HepG2 (cell line): ENCODE results near the gene SAE1. TPM values are rescaled to one million over a fixed set of nuclear protein-coding genes. Genes with fewer than 3 reads are reported as not detected.

Experiments used
- ARNT2 ChIP-seq: sonication (generic); formaldehyde crosslinking; IDR thresholded peaks from 2 replicates; pipeline ENCODE4 v1.8.0; 2022; ENCODE audit warnings: mild to moderate bottlenecking, low read depth, missing genetic modification reagents, moderate library complexity
- ATF7 ChIP-seq, 2 experiments: fragments of 450-650 bp in 1 of 2; sonication (generic) in 1 of 2; formaldehyde crosslinking in 1 of 2; IDR thresholded peaks; 2 replicates each; pipeline versions ENCODE4 v1.4.0 to v1.6.1; 2016 to 2020; ENCODE audit warnings: antibody characterized with exemption in 1 of 2, mild to moderate bottlenecking in 1 of 2, missing genetic modification reagents in 1 of 2
- EZH2 ChIP-seq: conservative IDR thresholded peaks from 2 replicates; pipeline ENCODE4 v1.6.1; 2012; ENCODE audit warnings: mild to moderate bottlenecking, low read depth, low read length, moderate library complexity
- HNRNPK ChIP-seq: fragments of 200-400 bp; formaldehyde crosslinking; IDR thresholded peaks from 2 replicates; pipeline ENCODE4 v1.6.1; 2018; ENCODE audit warnings: low read length, low read depth, moderate library complexity, mild to moderate bottlenecking; ENCODE audit not compliant: poor library complexity, severe bottlenecking
- KLF15 ChIP-seq: sonication (generic); formaldehyde crosslinking; IDR thresholded peaks from 2 replicates; pipeline ENCODE4 v1.8.1; 2023; ENCODE audit warnings: borderline replicate concordance, mild to moderate bottlenecking, inconsistent platforms, missing genetic modification reagents, mixed read lengths
- MBD4 ChIP-seq: IDR thresholded peaks from 2 replicates; pipeline ENCODE4 v1.6.1; 2012; ENCODE audit warnings: low read length, inconsistent platforms, borderline replicate concordance
- PCBP2 ChIP-seq: fragments of 200-400 bp; formaldehyde crosslinking; optimal IDR thresholded peaks from 2 replicates; pipeline ENCODE3; 2018; ENCODE audit warnings: low read length, low read depth; ENCODE audit not compliant: poor library complexity, severe bottlenecking
- RBM22 ChIP-seq: fragments of 200-400 bp; formaldehyde crosslinking; optimal IDR thresholded peaks from 2 replicates; pipeline ENCODE3; 2017; ENCODE audit warnings: mild to moderate bottlenecking, low read length, moderate library complexity
- SIN3B ChIP-seq: fragments of 150-350 bp; IDR thresholded peaks from 2 replicates; pipeline ENCODE4 v1.6.1; 2014; ENCODE audit warnings: low read length
- SMARCC2 ChIP-seq: fragments of 450-650 bp; IDR thresholded peaks from 2 replicates; pipeline ENCODE4 v1.6.1; 2017; ENCODE audit warnings: antibody characterized with exemption, mild to moderate bottlenecking
- ZKSCAN8 ChIP-seq: IDR thresholded peaks from 2 replicates; pipeline ENCODE4 v1.6.1; 2016; ENCODE audit warnings: borderline replicate concordance, missing genetic modification reagents, missing compliant biosample characterization
- ZNF44 ChIP-seq: sonication (generic); formaldehyde crosslinking; IDR thresholded peaks from 2 replicates; pipeline ENCODE4 v1.5.1; 2020; ENCODE audit warnings: mild to moderate bottlenecking, missing genetic modification reagents
- ZNF839 ChIP-seq: sonication (generic); formaldehyde crosslinking; IDR thresholded peaks from 2 replicates; pipeline ENCODE4 v1.4.0; 2020; ENCODE audit warnings: missing genetic modification reagents, mild to moderate bottlenecking, borderline replicate concordance
- polyA plus RNA-seq, 8 experiments: library from polyadenylated mRNA; depleted of rRNA in 3 of 8; stranded (reverse) in 7 of 8; unstranded in 1 of 8; fragments of >200 nt; fragmentation: Illumina TruSeq in 4 of 8; extraction: Trizol in 4 of 8; gene quantifications; 2 replicates each; pipeline versions ENCODE4 v1.2.1 to v1.2.3, GENCODE V29; 2011 to 2016; ENCODE audit warnings: low read depth in 4 of 8, missing spikeins in 1 of 8, mixed read lengths in 1 of 8; ENCODE audit not compliant: insufficient read depth in 1 of 8
- total RNA-seq, 5 experiments: library from RNA; depleted of rRNA; stranded (reverse); fragments of >200 nt; fragmentation: Illumina TruSeq; extraction: Trizol; gene quantifications; 2 replicates each; pipeline ENCODE4 v1.2.3, GENCODE V29; 2016; ENCODE audit warnings: low read depth in 1 of 5
- TF ChIP-seq, protein P1 (sequence below): sonication (generic); formaldehyde crosslinking; IDR thresholded peaks from 2 replicates; pipeline ENCODE4 v1.9.0; 2021; ENCODE audit warnings: missing genetic modification reagents, mild to moderate bottlenecking, borderline replicate concordance
- TF ChIP-seq, protein P2 (sequence below): sonication (generic); formaldehyde crosslinking; IDR thresholded peaks from 2 replicates; pipeline ENCODE4 v1.4.0; 2020; ENCODE audit warnings: missing genetic modification reagents, borderline replicate concordance
- TF ChIP-seq, protein P3 (sequence below): sonication (generic); formaldehyde crosslinking; IDR thresholded peaks from 2 replicates; pipeline ENCODE4 v1.5.0; 2020; ENCODE audit warnings: mild to moderate bottlenecking, missing genetic modification reagents, moderate library complexity
- TF ChIP-seq, protein P4 (sequence below): IDR thresholded peaks from 2 replicates; pipeline ENCODE4 v1.6.1; 2016
- TF ChIP-seq, protein P5 (sequence below): sonication (generic); formaldehyde crosslinking; IDR thresholded peaks from 2 replicates; pipeline ENCODE4 v1.4.0; 2020; ENCODE audit warnings: missing genetic modification reagents

Gene SAE1
- total and polyA plus RNA-seq, 2 of the 13 experiments (the other 11 are each of a cell fraction or from before 2014, with no cell fraction given), result 87.6 to 197 TPM

DNA sequence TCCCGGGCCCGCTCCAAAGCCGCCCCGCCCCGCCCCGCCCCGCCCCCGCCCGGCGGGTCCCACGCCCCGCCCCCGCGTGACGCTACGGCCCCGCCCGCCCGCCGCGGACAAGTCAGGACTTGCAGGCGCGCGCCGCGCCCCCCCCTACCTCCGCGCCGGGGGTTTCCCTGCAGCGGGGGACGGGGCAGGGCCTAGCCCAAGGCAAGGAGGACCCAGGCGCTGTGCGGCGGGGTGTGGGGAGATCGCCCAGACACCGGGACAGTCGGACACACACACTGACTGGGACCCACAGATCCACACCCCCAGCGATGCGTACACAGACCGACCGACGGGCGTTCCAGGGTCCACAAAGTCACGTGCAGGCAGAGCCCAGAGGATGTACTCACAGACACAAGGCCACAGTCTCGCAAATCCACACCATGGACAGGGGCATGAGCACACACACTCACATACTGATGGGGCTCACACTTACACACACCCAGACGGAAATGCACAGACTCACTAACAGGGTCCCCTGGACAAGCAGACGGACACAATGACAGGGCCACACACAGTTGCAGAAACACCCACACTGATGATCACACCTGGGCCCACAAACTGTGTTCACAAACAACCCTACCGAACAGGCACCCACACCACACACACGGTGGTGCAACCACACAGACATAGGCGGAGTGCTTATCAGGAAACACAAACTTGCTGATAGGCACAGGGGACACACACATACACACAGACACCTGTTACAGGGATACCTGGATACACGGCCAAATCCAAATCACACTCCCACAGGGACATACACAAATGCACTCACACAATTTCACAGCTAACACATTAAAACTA lies 100.8 kb downstream of the SAE1 start (continued):
- TF ChIP-seq, protein P1, sequence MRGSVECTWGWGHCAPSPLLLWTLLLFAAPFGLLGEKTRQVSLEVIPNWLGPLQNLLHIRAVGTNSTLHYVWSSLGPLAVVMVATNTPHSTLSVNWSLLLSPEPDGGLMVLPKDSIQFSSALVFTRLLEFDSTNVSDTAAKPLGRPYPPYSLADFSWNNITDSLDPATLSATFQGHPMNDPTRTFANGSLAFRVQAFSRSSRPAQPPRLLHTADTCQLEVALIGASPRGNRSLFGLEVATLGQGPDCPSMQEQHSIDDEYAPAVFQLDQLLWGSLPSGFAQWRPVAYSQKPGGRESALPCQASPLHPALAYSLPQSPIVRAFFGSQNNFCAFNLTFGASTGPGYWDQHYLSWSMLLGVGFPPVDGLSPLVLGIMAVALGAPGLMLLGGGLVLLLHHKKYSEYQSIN, result no peak
- TF ChIP-seq ZNF839 (no peak), RBM22 (no peak), MBD4 (no peak), KLF15 (CRISPR knock-in tag) (0 out of 2 replicates have a peak, but pooled peaks have one; percentile 41), EZH2 (no peak), HNRNPK (no peak), PCBP2 (no peak), ATF7 (IDR thresholded peaks at IDR 0.05) (no peak), ATF7 (CRISPR knock-in tag; IDR thresholded peaks at IDR 0.05) (no peak), ZKSCAN8 (CRISPR knock-in tag) (peak; percentile 26; the same call in 1 of the 2 replicates), SIN3B (no peak), SMARCC2 (no peak), ARNT2 (CRISPR knock-in tag) (peak; percentile 88; the same call in 1 of the 2 replicates), ZNF44 (CRISPR knock-in tag) (no peak)
- TF ChIP-seq, protein P2, sequence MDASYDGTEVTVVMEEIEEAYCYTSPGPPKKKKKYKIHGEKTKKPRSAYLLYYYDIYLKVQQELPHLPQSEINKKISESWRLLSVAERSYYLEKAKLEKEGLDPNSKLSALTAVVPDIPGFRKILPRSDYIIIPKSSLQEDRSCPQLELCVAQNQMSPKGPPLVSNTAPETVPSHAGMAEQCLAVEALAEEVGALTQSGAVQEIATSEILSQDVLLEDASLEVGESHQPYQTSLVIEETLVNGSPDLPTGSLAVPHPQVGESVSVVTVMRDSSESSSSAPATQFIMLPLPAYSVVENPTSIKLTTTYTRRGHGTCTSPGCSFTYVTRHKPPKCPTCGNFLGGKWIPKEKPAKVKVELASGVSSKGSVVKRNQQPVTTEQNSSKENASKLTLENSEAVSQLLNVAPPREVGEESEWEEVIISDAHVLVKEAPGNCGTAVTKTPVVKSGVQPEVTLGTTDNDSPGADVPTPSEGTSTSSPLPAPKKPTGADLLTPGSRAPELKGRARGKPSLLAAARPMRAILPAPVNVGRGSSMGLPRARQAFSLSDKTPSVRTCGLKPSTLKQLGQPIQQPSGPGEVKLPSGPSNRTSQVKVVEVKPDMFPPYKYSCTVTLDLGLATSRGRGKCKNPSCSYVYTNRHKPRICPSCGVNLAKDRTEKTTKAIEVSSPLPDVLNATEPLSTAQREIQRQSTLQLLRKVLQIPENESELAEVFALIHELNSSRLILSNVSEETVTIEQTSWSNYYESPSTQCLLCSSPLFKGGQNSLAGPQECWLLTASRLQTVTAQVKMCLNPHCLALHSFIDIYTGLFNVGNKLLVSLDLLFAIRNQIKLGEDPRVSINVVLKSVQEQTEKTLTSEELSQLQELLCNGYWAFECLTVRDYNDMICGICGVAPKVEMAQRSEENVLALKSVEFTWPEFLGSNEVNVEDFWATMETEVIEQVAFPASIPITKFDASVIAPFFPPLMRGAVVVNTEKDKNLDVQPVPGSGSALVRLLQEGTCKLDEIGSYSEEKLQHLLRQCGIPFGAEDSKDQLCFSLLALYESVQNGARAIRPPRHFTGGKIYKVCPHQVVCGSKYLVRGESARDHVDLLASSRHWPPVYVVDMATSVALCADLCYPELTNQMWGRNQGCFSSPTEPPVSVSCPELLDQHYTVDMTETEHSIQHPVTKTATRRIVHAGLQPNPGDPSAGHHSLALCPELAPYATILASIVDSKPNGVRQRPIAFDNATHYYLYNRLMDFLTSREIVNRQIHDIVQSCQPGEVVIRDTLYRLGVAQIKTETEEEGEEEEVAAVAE (CRISPR knock-in tag), result peak; percentile 41; the same call in 1 of the 2 replicates
- TF ChIP-seq, protein P3, sequence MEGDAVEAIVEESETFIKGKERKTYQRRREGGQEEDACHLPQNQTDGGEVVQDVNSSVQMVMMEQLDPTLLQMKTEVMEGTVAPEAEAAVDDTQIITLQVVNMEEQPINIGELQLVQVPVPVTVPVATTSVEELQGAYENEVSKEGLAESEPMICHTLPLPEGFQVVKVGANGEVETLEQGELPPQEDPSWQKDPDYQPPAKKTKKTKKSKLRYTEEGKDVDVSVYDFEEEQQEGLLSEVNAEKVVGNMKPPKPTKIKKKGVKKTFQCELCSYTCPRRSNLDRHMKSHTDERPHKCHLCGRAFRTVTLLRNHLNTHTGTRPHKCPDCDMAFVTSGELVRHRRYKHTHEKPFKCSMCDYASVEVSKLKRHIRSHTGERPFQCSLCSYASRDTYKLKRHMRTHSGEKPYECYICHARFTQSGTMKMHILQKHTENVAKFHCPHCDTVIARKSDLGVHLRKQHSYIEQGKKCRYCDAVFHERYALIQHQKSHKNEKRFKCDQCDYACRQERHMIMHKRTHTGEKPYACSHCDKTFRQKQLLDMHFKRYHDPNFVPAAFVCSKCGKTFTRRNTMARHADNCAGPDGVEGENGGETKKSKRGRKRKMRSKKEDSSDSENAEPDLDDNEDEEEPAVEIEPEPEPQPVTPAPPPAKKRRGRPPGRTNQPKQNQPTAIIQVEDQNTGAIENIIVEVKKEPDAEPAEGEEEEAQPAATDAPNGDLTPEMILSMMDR (CRISPR knock-in tag), result peak; percentile 35; the same call in 1 of the 2 replicates
- TF ChIP-seq, protein P4, sequence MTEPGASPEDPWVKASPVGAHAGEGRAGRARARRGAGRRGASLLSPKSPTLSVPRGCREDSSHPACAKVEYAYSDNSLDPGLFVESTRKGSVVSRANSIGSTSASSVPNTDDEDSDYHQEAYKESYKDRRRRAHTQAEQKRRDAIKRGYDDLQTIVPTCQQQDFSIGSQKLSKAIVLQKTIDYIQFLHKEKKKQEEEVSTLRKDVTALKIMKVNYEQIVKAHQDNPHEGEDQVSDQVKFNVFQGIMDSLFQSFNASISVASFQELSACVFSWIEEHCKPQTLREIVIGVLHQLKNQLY (CRISPR knock-in tag), result peak; percentile 56; the same call in 1 of the 2 replicates
- TF ChIP-seq, protein P5, sequence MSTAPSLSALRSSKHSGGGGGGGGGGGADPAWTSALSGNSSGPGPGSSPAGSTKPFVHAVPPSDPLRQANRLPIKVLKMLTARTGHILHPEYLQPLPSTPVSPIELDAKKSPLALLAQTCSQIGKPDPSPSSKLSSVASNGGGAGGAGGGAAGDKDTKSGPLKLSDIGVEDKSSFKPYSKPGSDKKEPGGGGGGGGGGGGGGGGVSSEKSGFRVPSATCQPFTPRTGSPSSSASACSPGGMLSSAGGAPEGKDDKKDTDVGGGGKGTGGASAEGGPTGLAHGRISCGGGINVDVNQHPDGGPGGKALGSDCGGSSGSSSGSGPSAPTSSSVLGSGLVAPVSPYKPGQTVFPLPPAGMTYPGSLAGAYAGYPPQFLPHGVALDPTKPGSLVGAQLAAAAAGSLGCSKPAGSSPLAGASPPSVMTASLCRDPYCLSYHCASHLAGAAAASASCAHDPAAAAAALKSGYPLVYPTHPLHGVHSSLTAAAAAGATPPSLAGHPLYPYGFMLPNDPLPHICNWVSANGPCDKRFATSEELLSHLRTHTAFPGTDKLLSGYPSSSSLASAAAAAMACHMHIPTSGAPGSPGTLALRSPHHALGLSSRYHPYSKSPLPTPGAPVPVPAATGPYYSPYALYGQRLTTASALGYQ, result 0 out of 2 replicates have a peak, but pooled peaks have one; percentile 30
